AG04450 (cell line): ENCODE measurements around the gene MKS1. TPM values are rescaled to one million over a fixed set of nuclear protein-coding genes. Genes with fewer than 3 reads are reported as not detected.

Experiments
- CTCF ChIA-PET: fragments of 300-600, 350-600 bp; formaldehyde crosslinking; extraction: SDS; loops from one replicate; lab custom pipeline; 2022; ENCODE audit warnings: antibody characterized with exemption, inconsistent platforms; lab: Charles Lee
- POLR2A ChIA-PET: fragments of 350-600 bp; formaldehyde crosslinking; extraction: SDS; loops from one replicate; lab custom pipeline; 2021; ENCODE audit warnings: antibody characterized with exemption, inconsistent platforms; lab: Yijun Ruan, JAX
- DNase-seq: peaks from one replicate; pipeline ENCODE4 v3.0.0-alpha.2; 2011; ENCODE audit warnings: low read depth, low spot score
- H3K27ac ChIP-seq: one replicate; pipeline ENCODE4 v1.5.1; 2012; ENCODE audit warnings: low read depth, low read length, control low read depth
- H3K27me3 ChIP-seq: one replicate; pipeline ENCODE4 v1.6.0; 2012; ENCODE audit warnings: low read length; ENCODE audit not compliant: control insufficient read depth, insufficient read depth
- H3K4me3 ChIP-seq: 2 replicates; pipeline ENCODE4 v1.5.1; 2011; ENCODE audit warnings: mild to moderate bottlenecking, low read depth, low read length, control low read depth
- H3K9me3 ChIP-seq: 2 replicates; pipeline ENCODE4 v1.5.1; 2012; ENCODE audit warnings: low read length; ENCODE audit not compliant: control insufficient read depth, insufficient read depth
- polyA plus RNA-seq: library from polyadenylated mRNA; depleted of rRNA; stranded (reverse); fragments of >200 nt; gene quantifications from 2 replicates; pipeline ENCODE4 v1.2.3, GENCODE V29; 2011
- TF ChIP-seq, protein P1 (sequence below): IDR thresholded peaks from 2 replicates; pipeline ENCODE4 v1.5.1; 2011; ENCODE audit warnings: low read depth, low read length, control low read depth, inconsistent platforms

The MKS1 gene
- polyA plus RNA-seq, 1 experiment = 14.4 TPM

DNA sequence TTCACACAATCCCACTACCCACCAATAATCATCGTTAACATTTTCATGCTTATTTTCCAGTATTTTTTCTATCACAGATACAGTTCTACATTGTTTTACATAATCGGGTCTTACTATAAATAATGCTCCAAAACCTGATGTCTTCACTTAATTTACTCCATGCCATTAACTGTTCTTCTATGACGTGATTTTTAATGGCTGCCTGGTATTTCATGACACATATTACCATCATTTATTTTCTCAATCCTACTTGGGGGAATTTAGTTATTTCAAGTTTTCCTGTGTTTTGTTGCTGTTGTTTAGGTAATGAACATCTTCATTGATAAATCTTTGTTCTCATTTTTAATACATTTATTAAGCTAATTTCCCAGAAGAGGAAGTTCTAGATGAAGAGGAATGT, 34.0 kb upstream of the MKS1 start:
- DNase-seq = no peak
- peaks cover 2% of the 10 kb centered on the region; the same call in 1 of the 2 replicates for H3K9me3 ChIP-seq
- POLR2A ChIA-PET = no interaction called here
- CTCF ChIA-PET = interaction anchor here (1.2 kb wide), 1 partner anchor 53 kb away, joined by 3 read pairs; no protein-coding TSS in a partner anchor
- H3K27ac ChIP-seq = no peak overlapping the region
- H3K27me3 ChIP-seq = peaks cover 36% of the 10 kb centered on the region
- no peak overlapping the region for H3K4me3 ChIP-seq
- TF ChIP-seq, protein P1, sequence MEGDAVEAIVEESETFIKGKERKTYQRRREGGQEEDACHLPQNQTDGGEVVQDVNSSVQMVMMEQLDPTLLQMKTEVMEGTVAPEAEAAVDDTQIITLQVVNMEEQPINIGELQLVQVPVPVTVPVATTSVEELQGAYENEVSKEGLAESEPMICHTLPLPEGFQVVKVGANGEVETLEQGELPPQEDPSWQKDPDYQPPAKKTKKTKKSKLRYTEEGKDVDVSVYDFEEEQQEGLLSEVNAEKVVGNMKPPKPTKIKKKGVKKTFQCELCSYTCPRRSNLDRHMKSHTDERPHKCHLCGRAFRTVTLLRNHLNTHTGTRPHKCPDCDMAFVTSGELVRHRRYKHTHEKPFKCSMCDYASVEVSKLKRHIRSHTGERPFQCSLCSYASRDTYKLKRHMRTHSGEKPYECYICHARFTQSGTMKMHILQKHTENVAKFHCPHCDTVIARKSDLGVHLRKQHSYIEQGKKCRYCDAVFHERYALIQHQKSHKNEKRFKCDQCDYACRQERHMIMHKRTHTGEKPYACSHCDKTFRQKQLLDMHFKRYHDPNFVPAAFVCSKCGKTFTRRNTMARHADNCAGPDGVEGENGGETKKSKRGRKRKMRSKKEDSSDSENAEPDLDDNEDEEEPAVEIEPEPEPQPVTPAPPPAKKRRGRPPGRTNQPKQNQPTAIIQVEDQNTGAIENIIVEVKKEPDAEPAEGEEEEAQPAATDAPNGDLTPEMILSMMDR = no peak

DNA sequence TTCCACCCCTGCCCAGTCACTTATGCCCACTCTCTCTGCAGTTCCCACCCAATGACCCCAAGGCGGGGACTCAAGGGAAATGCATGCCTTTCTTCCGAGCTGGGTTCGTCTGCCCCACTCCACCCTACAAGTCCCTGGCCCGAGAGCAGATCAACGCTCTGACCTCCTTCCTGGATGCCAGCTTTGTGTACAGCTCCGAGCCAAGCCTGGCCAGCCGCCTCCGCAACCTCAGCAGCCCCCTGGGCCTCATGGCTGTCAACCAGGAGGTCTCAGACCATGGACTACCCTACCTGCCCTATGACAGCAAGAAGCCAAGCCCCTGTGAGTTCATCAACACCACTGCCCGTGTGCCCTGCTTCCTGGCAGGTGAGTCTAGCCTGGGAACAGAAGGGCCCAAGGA, 33.1 kb upstream of the MKS1 start:
- POLR2A ChIA-PET = no interaction called here
- H3K9me3 ChIP-seq = peaks cover 2% of the 10 kb centered on the region; the same call in 1 of the 2 replicates
- CTCF ChIA-PET = interaction anchor here (1.2 kb wide), 1 partner anchor 166 kb away, joined by 4 read pairs; the partner anchor contains the start of gene RNF43
- TF ChIP-seq, protein P1 = no peak
- no peak overlapping the region for H3K27ac ChIP-seq
- no peak for DNase-seq
- H3K4me3 ChIP-seq = no peak overlapping the region
- peaks cover 38% of the 10 kb centered on the region for H3K27me3 ChIP-seq

DNA sequence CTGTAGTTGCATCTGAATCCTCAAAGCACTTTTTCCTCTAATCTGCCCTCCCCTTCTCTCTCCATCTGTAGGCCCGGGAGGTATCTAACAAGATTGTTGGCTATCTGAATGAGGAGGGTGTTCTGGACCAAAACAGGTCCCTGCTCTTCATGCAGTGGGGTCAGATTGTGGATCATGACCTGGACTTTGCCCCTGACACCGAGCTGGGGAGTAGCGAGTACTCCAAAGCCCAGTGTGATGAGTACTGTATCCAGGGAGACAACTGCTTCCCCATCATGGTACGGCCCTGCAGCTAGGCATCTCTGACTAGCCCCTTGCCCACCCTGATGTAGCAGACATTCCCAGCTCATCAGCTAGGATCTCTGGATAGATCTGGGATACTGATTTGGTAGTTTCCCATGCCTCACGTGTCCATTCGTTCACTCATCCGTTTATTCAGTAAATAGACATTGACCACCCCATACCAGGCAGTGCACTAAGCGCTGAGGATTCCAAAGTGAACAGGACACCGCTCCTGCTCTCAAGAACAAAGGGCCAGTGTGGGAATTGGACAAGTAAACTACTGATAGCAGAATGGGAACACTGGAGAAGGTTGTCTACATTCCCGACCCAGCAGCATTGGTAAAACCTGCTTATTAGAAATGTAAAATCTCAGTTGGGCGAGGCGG, 31.4 kb upstream of the MKS1 start:
- no peak for DNase-seq
- H3K27ac ChIP-seq = no peak overlapping the region
- peaks cover 2% of the 10 kb centered on the region; the same call in 1 of the 2 replicates for H3K9me3 ChIP-seq
- H3K27me3 ChIP-seq = peaks cover 47% of the 10 kb centered on the region
- ChIA-PET POLR2A (interaction anchor here (0.5 kb wide), 1 partner anchor 200 kb away, joined by 4 read pairs; no protein-coding TSS in a partner anchor), CTCF (interaction anchor here (0.6 to 2.1 kb wide), 32 partner anchors 13 to 1774 kb away, joined by 3 to 28 read pairs (median 4); partner anchors contain the start of genes LPO and SUPT4H1)
- TF ChIP-seq, protein P1 = no peak
- H3K4me3 ChIP-seq = no peak overlapping the region

DNA sequence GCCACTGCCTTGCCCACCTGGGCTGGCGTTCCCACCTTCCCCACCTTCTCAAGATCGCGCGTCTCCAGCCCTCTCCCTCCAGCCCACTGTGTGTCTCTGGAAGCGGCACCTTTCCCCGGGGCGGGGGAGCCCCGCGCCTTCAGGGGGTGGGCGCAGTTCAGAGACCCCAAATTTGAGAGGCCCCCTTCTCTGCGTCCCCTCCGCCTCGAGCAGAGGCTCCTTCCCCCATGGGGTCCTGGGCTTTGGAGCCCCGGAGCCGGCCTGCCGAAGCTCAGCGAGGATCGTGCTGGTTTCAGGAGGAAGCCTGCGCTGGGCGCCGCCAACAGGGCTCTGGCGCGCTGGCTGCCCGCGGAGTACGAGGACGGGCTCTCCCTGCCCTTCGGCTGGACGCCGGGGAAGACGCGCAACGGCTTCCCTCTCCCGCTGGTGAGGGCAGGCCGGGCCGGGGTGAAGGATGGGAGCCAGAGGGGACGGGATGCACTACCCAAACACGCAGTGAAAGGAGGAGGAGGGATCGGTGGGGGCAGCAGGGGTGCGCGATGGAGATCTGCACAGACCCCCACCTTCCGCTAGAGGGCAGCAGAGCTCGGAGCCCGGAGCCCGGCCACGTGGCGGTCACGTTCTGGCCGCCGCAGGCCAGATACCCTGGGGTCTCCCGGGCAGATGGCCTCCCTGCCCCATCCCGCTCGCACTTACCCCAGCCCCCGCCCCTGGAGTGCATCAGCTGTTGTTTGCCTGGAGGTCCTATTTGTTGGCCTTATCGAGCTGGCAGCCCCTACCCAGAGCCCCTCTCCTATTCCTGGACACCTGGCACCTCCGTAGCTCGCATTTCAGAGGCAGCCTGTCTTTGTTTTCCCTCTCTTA, 30.4 kb upstream of the MKS1 start:
- Histone ChIP-seq H3K27ac (no peak overlapping the region), H3K27me3 (peaks cover 46% of the 10 kb centered on the region), H3K4me3 (peak overlapping the region; percentile 60), H3K9me3 (peaks cover 2% of the 10 kb centered on the region; the same call in 1 of the 2 replicates)
- CTCF ChIA-PET = interaction anchor here (0.6 to 2.1 kb wide), 35 partner anchors 12 to 1773 kb away, joined by 3 to 28 read pairs (median 4); partner anchors contain the start of genes LPO, RNF43 and SUPT4H1
- peak; percentile 1 for DNase-seq
- TF ChIP-seq, protein P1 = peak; percentile 81
- POLR2A ChIA-PET = interaction anchor here (0.5 to 0.9 kb wide), 2 partner anchors 201 to 382 kb away, joined by 3 to 4 read pairs; no protein-coding TSS in a partner anchor
